CMK (cell line): ENCODE measurements around the gene DNAJB2.
"Not testable (repeated sequence)": the region's sequence is repeated elsewhere in the genome, so short reads cannot be mapped to it uniquely, and the experiment has no call there.

ENCODE experiments used
- DNase-seq: peaks from one replicate; pipeline ENCODE4 v3.0.0-alpha.2; 2010; ENCODE audit warnings: low read depth

DNAJB2 gene

DNA sequence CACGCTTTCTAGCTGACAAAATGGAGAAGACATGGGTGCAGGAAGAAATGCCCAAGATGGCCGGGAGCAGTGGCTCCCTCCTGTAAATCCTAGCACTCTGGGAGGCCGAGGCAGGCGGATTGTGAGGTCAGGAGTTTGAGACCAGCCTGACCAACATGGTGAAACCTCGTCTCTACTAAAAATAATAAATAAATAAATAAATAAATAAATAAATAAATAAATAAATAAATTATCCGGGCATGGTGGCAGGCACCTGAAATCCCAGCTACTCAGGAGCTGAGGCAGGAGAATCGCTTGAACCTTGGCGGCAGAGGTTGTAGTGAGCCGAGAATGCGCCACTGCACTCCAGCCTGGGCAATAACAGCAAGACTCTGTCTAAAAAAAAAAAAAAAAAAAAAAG, 20.2 kb upstream of the DNAJB2 start:
- DNase-seq, result not testable (repeated sequence)

- DNase-seq, result no peak
Observed at GRCh38 chr2:219261024-219261855, 17.9 kb upstream of the DNAJB2 start.

DNA sequence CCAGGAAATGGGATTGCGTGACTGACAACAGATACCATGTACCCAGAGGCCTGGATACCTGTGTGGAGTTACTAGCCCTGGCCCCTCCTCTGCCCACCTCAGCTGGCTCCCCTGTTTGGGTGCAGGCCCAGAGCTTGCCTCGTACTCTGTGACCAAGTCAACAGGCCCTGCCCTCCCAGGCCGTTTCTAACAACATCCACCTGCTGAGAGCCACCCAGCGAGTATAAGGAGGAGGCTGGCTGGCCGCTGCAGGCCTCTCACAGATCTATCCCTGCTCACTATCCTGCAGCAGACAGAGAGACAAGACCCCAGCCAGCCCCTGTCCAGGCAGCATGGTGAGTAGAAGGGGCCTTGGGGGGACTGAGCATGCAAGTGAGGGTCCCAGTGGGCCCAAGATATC, 12.9 kb upstream of the DNAJB2 start:
- DNase-seq, result no peak

DNA sequence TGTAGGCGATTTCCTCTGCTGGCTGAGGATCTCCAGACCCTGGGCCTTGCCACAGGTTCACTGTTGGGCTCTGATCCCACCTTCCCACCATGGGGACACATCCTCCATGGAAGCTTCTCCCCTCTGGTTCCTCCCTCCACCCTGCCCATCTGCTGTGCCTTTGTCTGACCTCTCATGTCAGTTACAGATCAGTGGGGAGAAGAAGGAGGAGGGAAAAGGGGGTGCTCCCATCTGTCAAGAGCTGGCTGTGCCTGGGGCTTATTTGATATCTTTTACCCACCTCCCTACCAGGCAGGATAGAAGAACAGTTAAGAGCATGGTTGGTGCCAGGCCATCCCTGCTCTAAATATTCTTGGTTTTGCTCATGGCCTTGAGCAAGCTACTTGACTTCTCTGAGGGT, 12.3 kb upstream of the DNAJB2 start:
- no peak for DNase-seq

- DNase-seq, result no peak
Observed at GRCh38 chr2:219268294-219268693, 10.9 kb upstream of the DNAJB2 start.

DNA sequence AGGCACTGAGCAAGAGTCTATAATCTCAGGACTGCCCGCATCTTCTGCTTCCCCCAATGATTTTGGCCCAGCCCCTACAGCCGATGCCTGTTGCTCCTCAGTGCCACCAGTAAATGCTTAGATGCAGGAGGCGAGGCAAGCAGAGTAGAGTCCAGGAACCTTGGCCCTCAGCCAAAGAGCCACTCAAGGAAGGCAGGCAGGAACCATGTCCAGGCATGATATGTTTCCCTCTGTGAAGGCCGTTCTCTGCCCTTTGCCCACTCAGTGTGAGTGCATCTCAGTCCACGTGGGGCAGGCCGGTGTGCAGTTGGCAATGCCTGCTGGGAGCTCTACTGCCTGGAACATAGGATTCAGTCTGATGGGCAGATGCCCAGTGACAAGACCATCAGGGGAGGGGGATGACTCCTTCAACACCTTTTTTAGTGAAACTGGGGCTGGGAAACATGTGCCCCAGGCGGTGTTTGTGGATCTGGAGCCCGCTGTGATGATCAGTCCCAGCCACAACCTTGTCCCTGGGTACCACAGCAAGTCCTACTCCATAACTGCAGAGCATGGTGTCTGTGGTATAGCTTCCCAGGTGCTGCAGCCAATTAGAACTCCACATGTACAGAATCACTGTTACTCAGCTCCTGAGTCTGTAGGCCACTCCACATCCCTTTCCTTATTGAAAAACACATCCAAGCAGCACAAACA, 9.7 kb upstream of the DNAJB2 start:
- no peak for DNase-seq

GRCh38 chr2:219270055-219270372, 9.2 kb upstream of the DNAJB2 start:
- no peak for DNase-seq

GRCh38 chr2:219271021-219271420, 8.1 kb upstream of the DNAJB2 start:
- DNase-seq, result no peak

- no peak for DNase-seq
Observed at GRCh38 chr2:219272356-219272755, 6.8 kb upstream of the DNAJB2 start.

GRCh38 chr2:219272995-219273394, 6.2 kb upstream of the DNAJB2 start:
- no peak for DNase-seq

DNA sequence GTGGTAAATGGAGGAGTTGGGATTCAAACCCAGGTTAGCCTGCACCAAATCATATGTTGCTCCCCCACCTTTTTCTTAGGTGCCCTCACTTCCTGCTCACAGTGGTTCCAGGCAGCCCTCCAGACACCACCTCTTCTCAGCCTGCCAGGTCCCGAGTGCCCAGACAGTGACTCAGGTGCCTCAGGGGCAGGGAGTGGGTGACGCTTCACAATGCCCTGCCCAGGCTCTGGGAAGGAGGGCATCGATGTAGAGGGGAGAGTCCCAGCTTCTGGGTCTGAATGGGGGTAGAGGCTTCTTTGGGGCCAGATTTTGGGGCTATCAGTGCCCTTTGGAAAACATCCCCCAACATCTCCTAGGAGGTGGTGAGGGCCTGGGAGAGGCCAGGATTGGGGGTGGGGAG, 5.2 kb upstream of the DNAJB2 start:
- DNase-seq, result no peak

- no peak for DNase-seq
Observed at GRCh38 chr2:219274361-219274921, 4.7 kb upstream of the DNAJB2 start.

GRCh38 chr2:219277703-219278654, 1.2 kb upstream of the DNAJB2 start:
- no peak for DNase-seq

DNA sequence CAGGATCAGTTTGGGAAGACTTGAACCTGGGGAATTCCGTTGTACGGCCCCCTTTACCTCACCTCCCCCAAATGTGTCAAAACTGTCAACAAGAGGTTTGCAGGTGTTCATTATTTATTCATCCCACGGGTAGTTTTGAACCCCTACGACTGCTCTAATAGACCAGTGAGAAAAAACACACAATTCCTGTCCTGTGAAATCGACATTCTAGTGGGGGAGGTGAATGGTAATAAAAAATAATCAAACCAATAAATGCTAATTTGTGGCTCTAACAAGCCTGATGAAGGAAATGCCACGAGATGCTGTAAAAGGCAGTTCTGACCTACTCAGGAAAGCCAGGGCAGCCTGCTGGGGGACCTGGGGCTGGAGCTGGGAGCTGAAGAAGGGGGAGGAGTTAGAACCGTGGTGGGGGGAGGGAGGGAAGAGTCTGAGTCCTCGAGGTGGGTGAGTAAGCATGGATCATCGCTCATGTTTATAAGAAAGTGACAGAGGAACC, 463 bp upstream of the DNAJB2 start:
- DNase-seq, result no peak

DNA sequence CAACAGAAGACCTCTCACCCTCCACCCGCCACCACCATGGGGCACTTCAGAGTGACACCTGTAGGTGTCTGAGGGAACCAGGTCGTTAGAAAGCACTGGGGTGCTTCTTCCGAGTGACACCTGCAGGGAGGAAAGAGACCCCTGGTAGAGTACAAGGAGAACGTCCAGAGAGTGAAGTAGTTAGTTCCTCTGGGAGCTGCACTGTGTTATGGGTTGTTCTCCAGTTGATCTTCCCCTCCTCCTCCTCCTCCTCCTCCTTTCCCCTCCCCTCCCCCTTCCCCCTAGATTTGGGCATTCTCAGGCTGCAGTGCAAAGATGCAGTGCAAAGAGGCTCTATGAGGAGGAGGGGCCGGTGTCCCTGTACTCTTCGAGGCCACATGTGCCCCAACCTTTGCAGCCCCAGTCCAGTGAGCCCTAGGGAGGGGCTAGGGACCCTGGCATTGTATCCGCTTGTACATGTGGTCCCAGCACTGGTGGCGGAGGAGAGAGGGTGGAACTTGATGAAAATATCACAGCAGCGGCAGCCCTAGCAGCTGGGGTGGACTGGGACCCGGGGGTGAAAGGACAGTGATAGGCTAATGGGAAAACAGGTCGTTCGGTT, 850 bp downstream of the DNAJB2 start:
- DNase-seq, result no peak

DNA sequence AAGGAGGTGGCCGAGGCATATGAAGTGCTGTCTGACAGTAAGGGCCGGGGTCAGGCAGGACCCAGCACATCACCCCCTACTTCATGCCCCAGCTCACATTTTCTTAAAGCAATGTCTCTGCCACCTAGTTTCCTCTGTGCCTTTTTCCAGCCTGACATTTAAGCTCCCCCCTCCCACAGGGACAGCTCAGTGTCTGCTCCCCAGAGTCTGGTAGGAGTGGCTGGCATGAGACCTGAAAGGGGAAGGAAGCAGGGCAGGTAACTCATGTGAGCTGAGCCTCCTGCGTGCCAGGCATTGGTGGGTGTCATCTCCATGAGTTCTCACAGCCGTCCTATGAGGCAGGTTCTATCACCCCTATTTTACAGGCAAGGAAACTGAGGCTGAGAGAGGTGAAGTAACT, 1.5 kb downstream of the DNAJB2 start:
- no peak for DNase-seq

DNA sequence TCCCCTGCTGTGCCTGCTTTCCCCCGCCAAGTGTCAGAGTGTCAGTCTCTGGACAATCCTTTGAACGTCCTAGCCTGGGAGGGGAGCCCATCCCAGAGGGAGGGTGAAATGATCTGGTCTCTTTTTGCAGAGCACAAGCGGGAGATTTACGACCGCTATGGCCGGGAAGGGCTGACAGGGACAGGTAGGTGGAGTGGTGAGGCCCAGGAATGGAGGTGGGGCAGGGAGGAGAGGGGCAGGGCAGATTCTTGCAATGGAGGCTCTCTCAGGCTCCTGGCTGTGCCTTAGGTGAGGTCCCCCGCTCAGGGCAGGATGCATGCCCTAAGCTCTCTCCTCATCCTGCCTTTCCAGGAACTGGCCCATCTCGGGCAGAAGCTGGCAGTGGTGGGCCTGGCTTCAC, 2.4 kb downstream of the DNAJB2 start:
- no peak for DNase-seq

DNA sequence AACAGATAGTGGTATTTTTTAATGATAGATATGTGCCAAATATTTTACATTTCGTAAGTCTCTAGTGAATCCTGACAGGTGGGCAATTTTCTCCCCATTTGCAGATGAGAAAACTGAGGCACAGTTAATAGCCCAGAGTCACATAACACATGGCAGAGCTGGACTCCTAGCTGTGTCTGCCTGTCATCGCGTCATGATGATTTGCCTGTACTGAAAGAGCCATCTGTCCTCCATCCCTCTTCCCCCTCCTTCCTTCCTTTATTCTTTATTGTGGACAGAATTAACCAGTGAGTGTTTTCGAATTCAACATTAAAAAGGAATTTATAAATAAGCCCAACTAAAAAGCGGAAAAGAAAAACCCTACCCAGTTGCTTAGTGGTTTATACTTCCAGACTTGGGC, 3.2 kb downstream of the DNAJB2 start:
- no peak for DNase-seq

DNA sequence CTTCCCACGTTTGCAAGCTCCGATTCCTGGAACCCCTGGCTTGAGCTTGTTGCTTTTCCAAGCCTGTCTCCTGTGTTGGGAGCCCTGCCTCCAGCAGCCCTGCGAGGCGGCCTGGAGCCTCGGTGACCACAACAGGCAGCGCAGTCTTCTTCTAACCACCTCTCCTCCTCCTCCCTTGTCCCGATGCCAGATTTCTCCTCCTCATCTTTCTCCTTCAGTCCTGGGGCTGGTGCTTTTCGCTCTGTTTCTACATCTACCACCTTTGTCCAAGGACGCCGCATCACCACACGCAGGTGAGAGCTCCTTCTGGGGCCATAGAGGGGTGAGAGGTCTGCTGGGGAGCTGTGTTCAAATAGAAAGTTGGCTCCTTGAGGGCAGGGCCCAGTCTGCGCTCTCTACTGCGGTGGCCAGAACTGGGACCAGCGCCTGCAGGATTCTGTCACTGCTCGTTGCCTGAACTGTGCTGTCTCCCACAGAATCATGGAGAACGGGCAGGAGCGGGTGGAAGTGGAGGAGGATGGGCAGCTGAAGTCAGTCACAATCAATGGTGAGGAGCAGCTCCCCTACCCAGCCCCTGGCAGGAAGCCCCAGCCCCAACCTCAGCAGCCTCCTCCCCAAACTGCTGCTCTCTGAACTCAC, 3.9 kb downstream of the DNAJB2 start:
- DNase-seq, result no peak

GRCh38 chr2:219284501-219285372, 5.6 kb downstream of the DNAJB2 start:
- DNase-seq, result no peak
